BLaER1 (cell line): Measurements from ENCODE around the gene SNAPC1.
A peak's percentile ranks its signal among the peaks of the same experiment; 100 is the strongest.

Source experiments
- H3K27ac ChIP-seq: shearing (Covaris generic); formaldehyde crosslinking; 2 replicates; pipeline ENCODE4 v1.8.1; 2022
- H3K27me3 ChIP-seq: shearing (Covaris generic); formaldehyde crosslinking; 2 replicates; pipeline ENCODE4 v1.8.1; 2022
- H3K36me3 ChIP-seq: shearing (Covaris generic); formaldehyde crosslinking; 2 replicates; pipeline ENCODE4 v1.8.1; 2022
- H3K4me1 ChIP-seq: shearing (Covaris generic); formaldehyde crosslinking; 2 replicates; pipeline ENCODE4 v1.8.1; 2022
- H3K4me2 ChIP-seq: shearing (Covaris generic); formaldehyde crosslinking; 2 replicates; pipeline ENCODE4 v1.8.1; 2022
- H3K4me3 ChIP-seq: shearing (Covaris generic); formaldehyde crosslinking; 2 replicates; pipeline ENCODE4 v1.8.1; 2022
- H3K9ac ChIP-seq: shearing (Covaris generic); formaldehyde crosslinking; 2 replicates; pipeline ENCODE4 v1.8.1; 2022
- H3K9me3 ChIP-seq: shearing (Covaris generic); formaldehyde crosslinking; 2 replicates; pipeline ENCODE4 v1.8.1; 2022
- H4K20me1 ChIP-seq: shearing (Covaris generic); formaldehyde crosslinking; 2 replicates; pipeline ENCODE4 v1.8.1; 2022
- Cebpa-rat ChIP-seq: shearing (Covaris generic); IDR thresholded peaks from 2 replicates; pipeline ENCODE4 v1.8.1; 2022

The SNAPC1 gene

GRCh38 chr14:61761959-61762786 lies at the start of gene SNAPC1:
TSS of gene SNAPC1 (plus strand) at chr14:61762420. CDS start at chr14:61762461, 41 bp downstream.
- Histone ChIP-seq H4K20me1 (peaks cover 34% of the 10 kb centered on the region; the same call in 1 of the 2 replicates), H3K9me3 (no peaks in the 10 kb centered on the region), H3K4me1 (peaks cover 39% of the 10 kb centered on the region), H3K4me2 (peak within 1 kb of the TSS; percentile 88), H3K27ac (peak within 1 kb of the TSS; percentile 74), H3K36me3 (peaks cover 17% of the 10 kb centered on the region), H3K9ac (peak within 1 kb of the TSS; percentile 80), H3K27me3 (no peaks in the 10 kb centered on the region), H3K4me3 (peak within 1 kb of the TSS; percentile 82)
- TF ChIP-seq Cebpa-rat: no peak

- H3K27ac ChIP-seq: no peak overlapping the region
- H3K4me2 ChIP-seq: peak overlapping the region; percentile 50
- peaks cover under 1% of the 10 kb centered on the region; the same call in 1 of the 2 replicates for H3K9me3 ChIP-seq
- H3K4me3 ChIP-seq: no peak overlapping the region
- TF ChIP-seq Cebpa-rat: no peak
- no peak overlapping the region for H3K9ac ChIP-seq
- H4K20me1 ChIP-seq: peaks cover 100% of the 10 kb centered on the region
- H3K36me3 ChIP-seq: peaks cover 20% of the 10 kb centered on the region; the same call in 1 of the 2 replicates
- no peaks in the 10 kb centered on the region for H3K27me3 ChIP-seq
- H3K4me1 ChIP-seq: peaks cover 95% of the 10 kb centered on the region
These were observed 48.3 kb upstream of the SNAPC1 start for GRCh38 chr14:61713724-61714437.

GRCh38 chr14:61716956-61717355 lies 45.3 kb upstream of the SNAPC1 start:
- Histone ChIP-seq H3K9ac (no peak overlapping the region), H3K4me1 (peaks cover 90% of the 10 kb centered on the region), H3K27me3 (no peaks in the 10 kb centered on the region), H3K36me3 (peaks cover 32% of the 10 kb centered on the region), H3K4me3 (no peak overlapping the region), H3K9me3 (no peaks in the 10 kb centered on the region), H3K4me2 (peak overlapping the region; percentile 83), H3K27ac (peak overlapping the region; percentile 56), H4K20me1 (peaks cover 100% of the 10 kb centered on the region)
- no peak for TF ChIP-seq Cebpa-rat

GRCh38 chr14:61718039-61718438 lies 44.2 kb upstream of the SNAPC1 start:
- peaks cover 41% of the 10 kb centered on the region for H3K36me3 ChIP-seq
- peaks cover 100% of the 10 kb centered on the region for H4K20me1 ChIP-seq
- TF ChIP-seq Cebpa-rat: no peak
- peak overlapping the region; percentile 37 for H3K27ac ChIP-seq
- peak overlapping the region; percentile 31; the same call in 1 of the 2 replicates for H3K9ac ChIP-seq
- H3K27me3 ChIP-seq: no peaks in the 10 kb centered on the region
- H3K4me1 ChIP-seq: peaks cover 79% of the 10 kb centered on the region
- peak overlapping the region; percentile 83 for H3K4me2 ChIP-seq
- H3K9me3 ChIP-seq: no peaks in the 10 kb centered on the region
- no peak overlapping the region for H3K4me3 ChIP-seq

- peaks cover 48% of the 10 kb centered on the region for H3K36me3 ChIP-seq
- TF ChIP-seq Cebpa-rat: no peak
- peak overlapping the region; percentile 64 for H3K27ac ChIP-seq
- H4K20me1 ChIP-seq: peaks cover 100% of the 10 kb centered on the region
- peaks cover 65% of the 10 kb centered on the region for H3K4me1 ChIP-seq
- no peaks in the 10 kb centered on the region for H3K27me3 ChIP-seq
- peak overlapping the region; percentile 15 for H3K4me3 ChIP-seq
- H3K4me2 ChIP-seq: peak overlapping the region; percentile 83
- peak overlapping the region; percentile 45 for H3K9ac ChIP-seq
- H3K9me3 ChIP-seq: no peaks in the 10 kb centered on the region
These were observed 42.6 kb upstream of the SNAPC1 start for GRCh38 chr14:61719344-61720293.

GRCh38 chr14:61720294-61720661 lies 41.9 kb upstream of the SNAPC1 start:
- Histone ChIP-seq H3K27ac (peak overlapping the region; percentile 64), H3K9me3 (no peaks in the 10 kb centered on the region), H3K4me3 (no peak overlapping the region; the same call in 1 of the 2 replicates), H3K4me1 (peaks cover 59% of the 10 kb centered on the region), H3K27me3 (no peaks in the 10 kb centered on the region), H3K36me3 (peaks cover 48% of the 10 kb centered on the region), H3K9ac (peak overlapping the region; percentile 45), H4K20me1 (peaks cover 100% of the 10 kb centered on the region), H3K4me2 (peak overlapping the region; percentile 83)
- TF ChIP-seq Cebpa-rat: no peak

- Histone ChIP-seq H3K4me2 (no peak overlapping the region), H3K27me3 (no peaks in the 10 kb centered on the region), H4K20me1 (peaks cover 100% of the 10 kb centered on the region), H3K27ac (no peak overlapping the region), H3K4me1 (peaks cover 54% of the 10 kb centered on the region), H3K36me3 (peaks cover 48% of the 10 kb centered on the region), H3K9me3 (no peaks in the 10 kb centered on the region), H3K4me3 (no peak overlapping the region), H3K9ac (no peak overlapping the region)
- TF ChIP-seq Cebpa-rat: no peak
These were observed 41.5 kb upstream of the SNAPC1 start for GRCh38 chr14:61720741-61721140.

- Histone ChIP-seq H3K27ac (no peak overlapping the region), H4K20me1 (peaks cover 93% of the 10 kb centered on the region), H3K27me3 (no peaks in the 10 kb centered on the region), H3K9me3 (no peaks in the 10 kb centered on the region), H3K4me3 (no peak overlapping the region), H3K9ac (no peak overlapping the region), H3K4me2 (no peak overlapping the region), H3K36me3 (peaks cover 81% of the 10 kb centered on the region), H3K4me1 (peaks cover 20% of the 10 kb centered on the region)
- no peak for TF ChIP-seq Cebpa-rat
These were observed 38.1 kb upstream of the SNAPC1 start for GRCh38 chr14:61724133-61724532.
